Spleen (tissue), 11 donors: ENCODE measurements around the gene TBC1D8. TPM values are rescaled to one million over a fixed set of nuclear protein-coding genes. Genes with fewer than 3 reads are reported as not detected.

Experiments
- DNase-seq: peaks from one replicate; pipeline ENCODE4 v3.0.0-alpha.2; 2020
- H3K27ac ChIP-seq, 8 donors: fragments of 200-600 bp; sonication (generic) in 7 of 8; 1 replicate in 4 of 8; 2 replicates in 4 of 8; pipeline versions ENCODE4 v1.5.0 to v1.8.0; 2016 to 2021; ENCODE audit warnings: inconsistent platforms in 4 of 8, mild to moderate bottlenecking in 4 of 8, moderate library complexity in 1 of 8
- H3K27me3 ChIP-seq, 7 donors: fragments of 200-600 bp; sonication (generic) in 6 of 7; replicated peaks in 1 of 7; 1 replicate in 4 of 7; 2 replicates in 3 of 7; pipeline versions ENCODE4 v1.5.0 to v1.8.0; 2016 to 2021; ENCODE audit warnings: inconsistent platforms in 3 of 7, mild to moderate bottlenecking in 1 of 7
- H3K36me3 ChIP-seq, 6 donors: fragments of 200-600 bp; sonication (generic) in 5 of 6; 1 replicate in 4 of 6; 2 replicates in 2 of 6; pipeline versions ENCODE4 v1.5.0 to v1.8.0; 2016 to 2021; ENCODE audit warnings: inconsistent platforms in 2 of 6
- H3K4me1 ChIP-seq, 6 donors: fragments of 200-600 bp; sonication (generic) in 5 of 6; 1 replicate in 3 of 6; 2 replicates in 3 of 6; pipeline versions ENCODE4 v1.5.0 to v1.8.0; 2016 to 2021; ENCODE audit warnings: inconsistent platforms in 3 of 6
- H3K4me3 ChIP-seq, 8 donors: fragments of 200-600 bp; sonication (generic) in 7 of 8; 1 replicate in 4 of 8; 2 replicates in 4 of 8; pipeline versions ENCODE4 v1.5.0 to v1.8.0; 2016 to 2021; ENCODE audit warnings: inconsistent platforms in 4 of 8, mild to moderate bottlenecking in 4 of 8, moderate library complexity in 2 of 8
- H3K9me3 ChIP-seq, 8 donors: fragments of 200-600 bp; sonication (generic) in 7 of 8; 1 replicate in 4 of 8; 2 replicates in 4 of 8; pipeline versions ENCODE4 v1.5.0 to v1.8.0; 2016 to 2021; ENCODE audit warnings: inconsistent platforms in 4 of 8
- POLR2A ChIP-seq, 3 donors: fragments of 450-650 bp; IDR thresholded peaks; one replicate each; pipeline ENCODE4 v1.5.1; 2017; ENCODE audit warnings: antibody characterized with exemption in 3 of 3, mild to moderate bottlenecking in 1 of 3
- POLR2AphosphoS5 ChIP-seq, 3 donors: sonication (generic); formaldehyde crosslinking; IDR thresholded peaks; one replicate each; pipeline ENCODE4 v1.5.1; 2017; ENCODE audit warnings: antibody characterized with exemption in 3 of 3
- WGBS, 5 donors: extraction: QIAGEN DNeasy Blood & Tissue Kit in 3 of 5; methylation state at CpG; one replicate each; pipeline versions ENCODE4 v1.1.5 to v1.1.7; 2013 to 2018; 5-methylcytosine and 5-hydroxymethylcytosine counted together
- intact Hi-C: fragments of 100-400 bp; cut with DNase I; formaldehyde crosslinking; loops from one replicate; pipeline ENCODE4 v1.15.0; 2023; ENCODE audit warnings: low total_unique reads
- polyA plus RNA-seq, 3 donors: library from polyadenylated mRNA; stranded (reverse); fragments of 200-250 nt; gene quantifications; one replicate each; pipeline ENCODE4 v1.2.1, GENCODE V29; 2013
- total RNA-seq, 7 donors: library from RNA; depleted of rRNA in 3 of 7; stranded (reverse); fragments of >200 nt in 3 of 7; fragmentation: NEBNext Ultra II Directional in 4 of 7; extraction: Animal tissue kit (Norgen Biotek cat#: 25700) in 4 of 7; gene quantifications; one replicate each; pipeline versions ENCODE4 v1.1.0 to v1.2.1, GENCODE V29; 2016 to 2021
- TF ChIP-seq, protein P1 (sequence below), 11 experiments: fragments of 200-600 bp in 7 of 11; fragments of 450-650 bp in 4 of 11; sonication (generic) in 4 of 11; IDR thresholded peaks in 8 of 11; conservative IDR thresholded peaks in 3 of 11; 1 replicate in 7 of 11; 2 replicates in 4 of 11; pipeline versions ENCODE4 v1.4.0 to v1.8.0; 2016 to 2021; ENCODE audit warnings: antibody characterized with exemption in 11 of 11, inconsistent platforms in 4 of 11, mild to moderate bottlenecking in 1 of 11
- donor health status: healthy with polysubstance abuse.
- donor health status: DM: no; HTN: no; CAD: no; lungs with moderate emphysema.
- donor health status: DM: no; HTN: no; CAD: no.
- donor health status: Bipolar disorder and iron deficiency.
- donor health status: healthy.
- donor health status: DM: no; HTN: no; CAD: no.
- donor health status: DM: yes; HTN: yes; CAD: no.

The TBC1D8 gene
- total and polyA plus RNA-seq, 10 donors, result 7.2 to 104 (median 40.5) TPM

- H3K4me1 ChIP-seq, result peaks cover 0 to 4% (median 0%) of the 10 kb centered on the region in 6 donors
- intact Hi-C loops, result no loop called here
- no peak for DNase-seq
- no peak overlapping the region for H3K27ac ChIP-seq
- no peak for TF ChIP-seq POLR2AphosphoS5 (IDR thresholded peaks at IDR 0.05)
- no peak for TF ChIP-seq POLR2A (IDR thresholded peaks at IDR 0.05)
- TF ChIP-seq, protein P1, sequence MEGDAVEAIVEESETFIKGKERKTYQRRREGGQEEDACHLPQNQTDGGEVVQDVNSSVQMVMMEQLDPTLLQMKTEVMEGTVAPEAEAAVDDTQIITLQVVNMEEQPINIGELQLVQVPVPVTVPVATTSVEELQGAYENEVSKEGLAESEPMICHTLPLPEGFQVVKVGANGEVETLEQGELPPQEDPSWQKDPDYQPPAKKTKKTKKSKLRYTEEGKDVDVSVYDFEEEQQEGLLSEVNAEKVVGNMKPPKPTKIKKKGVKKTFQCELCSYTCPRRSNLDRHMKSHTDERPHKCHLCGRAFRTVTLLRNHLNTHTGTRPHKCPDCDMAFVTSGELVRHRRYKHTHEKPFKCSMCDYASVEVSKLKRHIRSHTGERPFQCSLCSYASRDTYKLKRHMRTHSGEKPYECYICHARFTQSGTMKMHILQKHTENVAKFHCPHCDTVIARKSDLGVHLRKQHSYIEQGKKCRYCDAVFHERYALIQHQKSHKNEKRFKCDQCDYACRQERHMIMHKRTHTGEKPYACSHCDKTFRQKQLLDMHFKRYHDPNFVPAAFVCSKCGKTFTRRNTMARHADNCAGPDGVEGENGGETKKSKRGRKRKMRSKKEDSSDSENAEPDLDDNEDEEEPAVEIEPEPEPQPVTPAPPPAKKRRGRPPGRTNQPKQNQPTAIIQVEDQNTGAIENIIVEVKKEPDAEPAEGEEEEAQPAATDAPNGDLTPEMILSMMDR (IDR thresholded peaks at IDR 0.05 in 8 of 11, conservative IDR thresholded peaks at IDR 0.05 in 3 of 11), result no peak
- H3K36me3 ChIP-seq, result peaks cover 0 to 66% (median 0%) of the 10 kb centered on the region in 6 donors
- 93 to 98% (median 94%) methylated on average over 7 of the region's 7 CpGs for WGBS, 5 donors
- H3K4me3 ChIP-seq, result no peak overlapping the region
- H3K27me3 ChIP-seq, result peaks cover 0 to 4% (median 0%) of the 10 kb centered on the region in 7 donors
- H3K9me3 ChIP-seq, result no peaks in the 10 kb centered on the region
Observed at GRCh38 chr2:100975521-100975785, 175.7 kb downstream of the TBC1D8 start.

- 90 to 93% (median 91%) methylated on average over 22 of the region's 22 CpGs for WGBS, 5 donors
- H3K27ac ChIP-seq, result no peak overlapping the region
- H3K36me3 ChIP-seq, result peaks cover 0 to 71% (median 0%) of the 10 kb centered on the region in 6 donors
- peaks cover 0 to 4% (median 0%) of the 10 kb centered on the region in 7 donors for H3K27me3 ChIP-seq
- intact Hi-C loops, result no loop called here
- H3K9me3 ChIP-seq, result no peaks in the 10 kb centered on the region
- TF ChIP-seq POLR2A (IDR thresholded peaks at IDR 0.05) (no peak), POLR2AphosphoS5 (IDR thresholded peaks at IDR 0.05) (no peak)
- TF ChIP-seq, protein P1 (IDR thresholded peaks at IDR 0.05 in 8 of 11, conservative IDR thresholded peaks at IDR 0.05 in 3 of 11), result no peak
- DNase-seq, result no peak
- H3K4me3 ChIP-seq, result no peak overlapping the region
- H3K4me1 ChIP-seq, result peaks cover 0 to 4% (median 0%) of the 10 kb centered on the region in 6 donors
Observed at GRCh38 chr2:100974712-100975520, 176.3 kb downstream of the TBC1D8 start.

DNA sequence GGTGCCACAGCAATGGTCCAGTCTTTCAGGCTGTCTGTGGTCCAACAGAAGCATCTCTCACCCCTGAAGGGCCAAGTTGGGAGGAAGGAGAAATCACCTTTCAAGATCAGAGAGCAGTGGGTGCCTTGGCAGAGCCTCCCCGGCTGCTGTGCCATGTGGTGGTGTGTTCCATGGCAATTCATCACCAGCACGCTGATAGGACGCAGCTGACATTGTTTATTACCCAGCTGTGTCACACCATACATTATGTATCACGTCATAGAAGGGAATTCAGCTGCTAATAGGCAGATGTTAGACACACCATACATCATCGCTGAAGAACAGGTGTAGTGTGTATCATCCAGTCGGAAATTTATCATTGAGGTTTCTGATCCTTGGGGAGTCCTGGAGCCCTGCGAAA lies 178.7 kb downstream of the TBC1D8 start:
- TF ChIP-seq POLR2AphosphoS5 (IDR thresholded peaks at IDR 0.05) (no peak), POLR2A (IDR thresholded peaks at IDR 0.05) (no peak)
- TF ChIP-seq, protein P1 (IDR thresholded peaks at IDR 0.05 in 8 of 11, conservative IDR thresholded peaks at IDR 0.05 in 3 of 11), result no peak
- Histone ChIP-seq H3K9me3 (no peaks in the 10 kb centered on the region), H3K27me3 (peaks cover 0 to 4% (median 0%) of the 10 kb centered on the region in 7 donors), H3K27ac (no peak overlapping the region), H3K36me3 (peaks cover 0 to 81% (median 0%) of the 10 kb centered on the region in 6 donors), H3K4me3 (no peak overlapping the region), H3K4me1 (peaks cover 0 to 4% (median 0%) of the 10 kb centered on the region in 6 donors)
- WGBS, 5 donors, result 89 to 93% (median 90%) methylated on average over 7 of the region's 7 CpGs
- intact Hi-C loops, result no loop called here
- peak; percentile 41 for DNase-seq

DNA sequence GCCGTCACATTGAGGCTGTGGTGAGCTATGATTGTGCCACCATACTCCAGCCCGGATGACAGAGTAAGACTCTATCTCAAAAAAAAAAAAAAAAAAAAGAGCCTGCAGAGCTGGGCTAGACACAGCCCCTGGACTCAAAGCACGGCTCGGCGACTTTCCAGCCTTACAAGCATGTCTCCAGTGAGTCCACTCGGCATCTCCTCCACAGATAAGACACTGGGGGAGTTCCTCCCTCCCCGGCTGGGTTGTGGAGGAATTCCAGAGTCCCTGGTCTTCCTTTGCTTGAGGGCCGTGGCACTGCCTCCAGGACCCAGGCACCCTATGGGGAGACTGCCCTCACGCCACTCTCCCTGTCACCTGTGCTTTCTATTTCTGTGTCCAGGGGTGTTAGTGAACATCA lies 180.0 kb downstream of the TBC1D8 start:
- Histone ChIP-seq H3K27me3 (peaks cover 0 to 4% (median 0%) of the 10 kb centered on the region in 7 donors), H3K27ac (no peak overlapping the region), H3K9me3 (no peaks in the 10 kb centered on the region), H3K4me3 (no peak overlapping the region), H3K4me1 (no peaks in the 10 kb centered on the region), H3K36me3 (peaks cover 0 to 74% (median 0%) of the 10 kb centered on the region in 6 donors)
- DNase-seq, result peak; percentile 54
- intact Hi-C loops, result no loop called here
- TF ChIP-seq, protein P1 (IDR thresholded peaks at IDR 0.05 in 8 of 11, conservative IDR thresholded peaks at IDR 0.05 in 3 of 11), result no peak
- no peak for TF ChIP-seq POLR2A (IDR thresholded peaks at IDR 0.05)
- TF ChIP-seq POLR2AphosphoS5 (IDR thresholded peaks at IDR 0.05), result no peak
- WGBS, 5 donors, result 87 to 95% (median 93%) methylated on average over 9 of the region's 9 CpGs
